CD4-positive, alpha-beta T cell treated with Interleukin-21 for 1 hour (primary cell): ENCODE measurements around the gene OR2T34.
"Not testable (repeated sequence)": the region's sequence is repeated elsewhere in the genome, so short reads cannot be mapped to it uniquely, and the experiment has no call there.

ENCODE experiments used
- DNase-seq: peaks from one replicate; pipeline ENCODE4 v3.0.0-alpha.2; 2020

Gene OR2T34

GRCh38 chr1:248551027-248551426 is 23.5 kb downstream of the OR2T34 start:
- not testable (repeated sequence) for DNase-seq

GRCh38 chr1:248547383-248547782 is 27.2 kb downstream of the OR2T34 start:
- DNase-seq, result not testable (repeated sequence)

- not testable (repeated sequence) for DNase-seq
Measured at GRCh38 chr1:248537449-248537848, 37.1 kb downstream of the OR2T34 start.
